Uterus (tissue), 2 donors: Measurements from ENCODE around the gene ZNF668.

Experiments
- POLR2A ChIP-seq, 2 donors: fragments of 450-650 bp; IDR thresholded peaks; one replicate each; pipeline ENCODE4 v1.6.1; 2016; ENCODE audit warnings: antibody characterized with exemption in 2 of 2, mild to moderate bottlenecking in 1 of 2, moderate library complexity in 1 of 2
- TF ChIP-seq, protein P1 (sequence below), 4 experiments: fragments of 200-600 bp in 2 of 4; fragments of 450-650 bp in 2 of 4; sonication (generic) in 2 of 4; IDR thresholded peaks; one replicate each; pipeline ENCODE4 v1.5.1; 2016 to 2019; ENCODE audit warnings: antibody characterized with exemption in 4 of 4, mild to moderate bottlenecking in 2 of 4, moderate library complexity in 1 of 4

DNA sequence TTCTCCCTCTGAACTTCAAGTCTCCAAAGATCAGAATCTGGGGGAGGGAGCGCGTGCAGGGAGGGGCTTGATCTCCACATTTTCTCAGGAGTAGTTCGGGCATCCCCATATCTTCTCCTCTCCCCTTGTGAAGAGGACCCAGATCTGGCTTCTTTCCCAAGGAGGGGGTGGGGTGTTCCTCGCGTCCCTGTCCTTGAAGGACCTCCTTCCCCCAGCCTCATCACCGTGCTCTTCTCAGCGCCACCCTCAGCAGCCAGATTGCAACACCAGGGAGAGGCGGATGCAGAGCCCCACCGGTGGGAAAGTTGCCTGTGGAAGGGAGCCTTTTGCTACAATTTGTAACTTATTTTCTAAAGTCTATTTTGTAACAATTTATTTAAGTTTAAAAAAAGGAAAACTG, 9.0 kb upstream of the ZNF668 start:
- TF ChIP-seq, protein P1, sequence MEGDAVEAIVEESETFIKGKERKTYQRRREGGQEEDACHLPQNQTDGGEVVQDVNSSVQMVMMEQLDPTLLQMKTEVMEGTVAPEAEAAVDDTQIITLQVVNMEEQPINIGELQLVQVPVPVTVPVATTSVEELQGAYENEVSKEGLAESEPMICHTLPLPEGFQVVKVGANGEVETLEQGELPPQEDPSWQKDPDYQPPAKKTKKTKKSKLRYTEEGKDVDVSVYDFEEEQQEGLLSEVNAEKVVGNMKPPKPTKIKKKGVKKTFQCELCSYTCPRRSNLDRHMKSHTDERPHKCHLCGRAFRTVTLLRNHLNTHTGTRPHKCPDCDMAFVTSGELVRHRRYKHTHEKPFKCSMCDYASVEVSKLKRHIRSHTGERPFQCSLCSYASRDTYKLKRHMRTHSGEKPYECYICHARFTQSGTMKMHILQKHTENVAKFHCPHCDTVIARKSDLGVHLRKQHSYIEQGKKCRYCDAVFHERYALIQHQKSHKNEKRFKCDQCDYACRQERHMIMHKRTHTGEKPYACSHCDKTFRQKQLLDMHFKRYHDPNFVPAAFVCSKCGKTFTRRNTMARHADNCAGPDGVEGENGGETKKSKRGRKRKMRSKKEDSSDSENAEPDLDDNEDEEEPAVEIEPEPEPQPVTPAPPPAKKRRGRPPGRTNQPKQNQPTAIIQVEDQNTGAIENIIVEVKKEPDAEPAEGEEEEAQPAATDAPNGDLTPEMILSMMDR (IDR thresholded peaks at IDR 0.05): no peak
- TF ChIP-seq POLR2A (IDR thresholded peaks at IDR 0.05): no peak
